GM12891 (cell line): ENCODE data around the gene CARD9.
"Not testable (repeated sequence)": the region's sequence is repeated elsewhere in the genome, so short reads cannot be mapped to it uniquely, and the experiment has no call there.

Source experiments
- DNase-seq: peaks from one replicate; pipeline ENCODE4 v3.0.0; 2011; ENCODE audit warnings: low spot score; ENCODE audit not compliant: insufficient read length
- FAIRE-seq: peaks from 2 replicates; lab custom pipeline; 2011; peaks lifted over from hg19 to GRCh38; lab: Jason Lieb, UNC
- PAX5 ChIP-seq: IDR thresholded peaks from 2 replicates; pipeline ENCODE4 v1.6.1; 2011; ENCODE audit warnings: low read length, moderate library complexity, mild to moderate bottlenecking; ENCODE audit not compliant: insufficient read depth, severe bottlenecking
- POLR2A ChIP-seq: IDR thresholded peaks from 2 replicates; pipeline ENCODE4 v1.6.1; 2011; ENCODE audit warnings: low read depth, low read length, control low read depth
- POLR2AphosphoS5 ChIP-seq: IDR thresholded peaks from 2 replicates; pipeline ENCODE4 v1.6.1; 2011; ENCODE audit warnings: low read depth, low read length, control low read depth
- POU2F2 ChIP-seq: IDR thresholded peaks from 2 replicates; pipeline ENCODE4 v1.6.1; 2011; ENCODE audit warnings: low read depth, mild to moderate bottlenecking, control low read depth, low read length, moderate library complexity
- SPI1 ChIP-seq: IDR thresholded peaks from 2 replicates; pipeline ENCODE4 v1.6.1; 2011; ENCODE audit warnings: low read depth, low read length, control low read depth
- TAF1 ChIP-seq: IDR thresholded peaks from 2 replicates; pipeline ENCODE4 v1.6.1; 2011; ENCODE audit warnings: low read depth, low read length, control low read depth

The CARD9 gene

GRCh38 chr9:136358888-136359287, 14.6 kb downstream of the CARD9 start:
- DNase-seq (no peak), FAIRE-seq (no peak)
- no peak for TF ChIP-seq SPI1

- DNase-seq: no peak
- no peak for TF ChIP-seq POU2F2
- no peak for TF ChIP-seq PAX5
- TF ChIP-seq TAF1: no peak
- no peak for TF ChIP-seq SPI1
- TF ChIP-seq POLR2AphosphoS5: no peak
- TF ChIP-seq POLR2A: no peak
- FAIRE-seq: no peak
Measured at GRCh38 chr9:136358016-136358415, 15.5 kb downstream of the CARD9 start.

GRCh38 chr9:136357202-136357725, 16.2 kb downstream of the CARD9 start:
- DNase-seq (no peak), FAIRE-seq (no peak)
- TF ChIP-seq POLR2A (no peak), SPI1 (no peak), PAX5 (no peak), POLR2AphosphoS5 (no peak), POU2F2 (no peak), TAF1 (no peak)

DNA sequence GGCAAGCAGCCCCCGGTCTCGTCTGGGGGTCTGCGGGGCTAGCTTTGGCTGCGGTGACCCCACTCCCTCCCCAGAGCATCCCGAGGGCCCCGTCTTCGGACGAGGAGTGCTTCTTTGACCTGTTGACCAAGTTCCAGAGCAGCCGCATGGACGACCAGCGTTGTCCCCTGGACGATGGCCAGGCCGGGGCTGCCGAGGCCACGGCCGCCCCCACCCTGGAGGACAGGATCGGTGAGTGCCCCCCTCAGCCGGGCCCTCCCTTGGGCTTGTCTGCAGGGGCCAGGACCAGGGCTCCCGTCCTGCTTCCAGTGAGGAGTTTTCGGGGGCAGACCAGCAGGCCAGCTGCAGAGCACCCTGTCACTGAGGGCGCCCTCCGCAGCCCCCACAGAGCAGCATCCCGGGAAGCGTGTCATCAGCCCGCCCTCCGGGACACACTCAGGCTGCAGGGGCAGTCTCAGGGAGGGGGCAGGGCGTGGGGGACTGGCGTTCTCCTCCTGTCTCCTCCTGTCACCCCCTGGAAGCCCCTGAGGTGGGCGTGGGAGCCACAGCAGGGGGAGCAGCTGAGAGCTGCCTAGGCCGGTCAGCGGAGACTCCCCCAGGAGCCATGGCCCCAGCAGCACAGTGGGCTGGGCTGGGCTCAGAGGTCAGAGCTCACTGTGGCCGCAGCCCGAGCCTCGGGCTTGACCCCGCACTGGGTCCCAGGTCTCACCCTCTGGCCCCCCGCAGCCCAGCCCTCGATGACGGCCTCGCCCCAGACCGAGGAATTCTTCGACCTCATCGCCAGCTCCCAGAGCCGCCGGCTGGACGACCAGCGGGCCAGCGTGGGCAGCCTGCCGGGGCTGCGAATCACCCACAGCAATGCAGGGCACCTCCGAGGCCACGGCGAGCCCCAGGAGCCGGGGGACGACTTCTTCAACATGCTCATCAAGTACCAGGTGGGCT, 17.6 kb downstream of the CARD9 start:
- TF ChIP-seq PAX5: no peak
- no peak for TF ChIP-seq SPI1
- TF ChIP-seq TAF1: no peak
- no peak for TF ChIP-seq POLR2A
- TF ChIP-seq POU2F2: no peak
- TF ChIP-seq POLR2AphosphoS5: no peak
- DNase-seq (no peak), FAIRE-seq (no peak)

- DNase-seq: no peak
Measured at GRCh38 chr9:136354592-136355085, 18.8 kb downstream of the CARD9 start.

GRCh38 chr9:136353757-136354488, 19.5 kb downstream of the CARD9 start:
- FAIRE-seq (no peak), DNase-seq (no peak)
- TF ChIP-seq POU2F2: no peak

More at GRCh38 chr9:136354592-136355085, 18.8 kb downstream of the CARD9 start:
- TF ChIP-seq SPI1: no peak
- TF ChIP-seq POU2F2: no peak
- no peak for FAIRE-seq

GRCh38 chr9:136353088-136353487, 20.4 kb downstream of the CARD9 start:
- DNase-seq (no peak), FAIRE-seq (no peak)
- TF ChIP-seq SPI1: no peak
- TF ChIP-seq POLR2AphosphoS5: no peak
- no peak for TF ChIP-seq PAX5
- TF ChIP-seq POU2F2: no peak
- no peak for TF ChIP-seq TAF1
- no peak for TF ChIP-seq POLR2A

DNA sequence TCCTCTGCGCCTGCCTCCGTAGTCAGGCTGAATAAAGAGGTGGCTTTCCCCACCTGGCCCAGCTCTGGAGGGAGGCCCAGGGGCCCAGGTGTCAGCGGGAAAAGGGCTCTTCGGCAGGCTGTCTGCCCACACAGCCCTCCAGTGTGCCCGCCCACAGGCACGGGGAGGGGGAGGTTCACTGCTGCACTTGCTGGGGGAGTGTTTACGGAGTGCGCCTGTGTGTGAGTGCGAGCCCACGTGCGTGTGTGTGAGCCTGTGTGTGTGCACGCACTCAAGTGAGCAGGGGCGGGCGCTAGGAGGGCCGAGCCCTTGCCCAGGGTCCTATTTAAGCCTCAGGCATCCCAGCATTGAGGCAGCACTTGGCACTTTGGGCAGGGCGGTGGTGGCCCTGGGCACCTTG, 20.8 kb downstream of the CARD9 start:
- DNase-seq (no peak), FAIRE-seq (no peak)
- TF ChIP-seq POLR2AphosphoS5 (no peak), POU2F2 (no peak), SPI1 (no peak), POLR2A (no peak), TAF1 (no peak), PAX5 (no peak)

GRCh38 chr9:136351868-136352267, 21.6 kb downstream of the CARD9 start:
- not testable (repeated sequence) for FAIRE-seq, DNase-seq
